Measurements from ENCODE around the gene SCAP. TPM values are rescaled to one million over a fixed set of nuclear protein-coding genes. Genes with fewer than 3 reads are reported as not detected.
A peak's percentile ranks its signal among the peaks of the same experiment; 100 is the strongest.

SCAP gene
- total RNA-seq, 1 experiment from 2014 or later = 115 TPM

- 0 out of 2 replicates have a peak, but pooled peaks have one; percentile 30 for TF ChIP-seq ZNF121 (CRISPR knock-in tag; IDR thresholded peaks at IDR 0.05)
- no peak for TF ChIP-seq ZNF423 (CRISPR knock-in tag; IDR thresholded peaks at IDR 0.05)
- no peak overlapping the region for H3K4me3 Mint-ChIP-seq
- POLR2A ChIA-PET = no interaction called here
- no peak overlapping the region for H3K27ac Mint-ChIP-seq
- no peaks in the 10 kb centered on the region for H3K27me3 Mint-ChIP-seq (ENCODE audit: low read depth)
- DNase-seq (ENCODE audit: low spot score) (no peak), ATAC-seq (no peak)
- CTCF ChIA-PET = interaction anchor here (1.3 kb wide), 1 partner anchor 9 kb away, joined by 4 read pairs; no protein-coding TSS in a partner anchor
- H3K9me3 Mint-ChIP-seq = no peaks in the 10 kb centered on the region
- H3K36me3 Mint-ChIP-seq = peaks cover 23% of the 10 kb centered on the region
- H3K4me1 Mint-ChIP-seq = no peaks in the 10 kb centered on the region
Measured at GRCh38 chr3:47491777-47492176, 16.0 kb upstream of the SCAP start.

- Mint-ChIP-seq H3K27ac (no peak overlapping the region), H3K9me3 (no peaks in the 10 kb centered on the region), H3K4me3 (no peak overlapping the region), H3K27me3 (ENCODE audit: low read depth) (no peaks in the 10 kb centered on the region), H3K36me3 (peaks cover 19% of the 10 kb centered on the region), H3K4me1 (no peaks in the 10 kb centered on the region)
- no peak for ATAC-seq
- ChIA-PET CTCF (interaction anchor here (1.3 kb wide), 1 partner anchor 8 kb away, joined by 4 read pairs; no protein-coding TSS in a partner anchor), POLR2A (no interaction called here)
- TF ChIP-seq MXD4 (CRISPR knock-in tag; IDR thresholded peaks at IDR 0.05; ENCODE audit: borderline replicate concordance) (no peak), FOXJ3 (CRISPR knock-in tag; IDR thresholded peaks at IDR 0.05; ENCODE audit: borderline replicate concordance) (no peak), TP53 (CRISPR knock-in tag; IDR thresholded peaks at IDR 0.05) (no peak), AR (CRISPR knock-in tag; IDR thresholded peaks at IDR 0.05) (no peak)
- DNase-seq (ENCODE audit: low spot score) = no peak
Measured at GRCh38 chr3:47491186-47491585, 15.4 kb upstream of the SCAP start.

- Mint-ChIP-seq H3K36me3 (peaks cover 8% of the 10 kb centered on the region), H3K4me1 (peaks cover 3% of the 10 kb centered on the region), H3K4me3 (no peak overlapping the region), H3K27ac (peak overlapping the region; percentile 2; the same call in 1 of the 2 replicates), H3K9me3 (peaks cover 4% of the 10 kb centered on the region; the same call in 1 of the 2 replicates), H3K27me3 (ENCODE audit: low read depth) (no peaks in the 10 kb centered on the region)
- CTCF ChIA-PET = no interaction called here
- DNase-seq (ENCODE audit: low spot score) (no peak), ATAC-seq (no peak)
- POLR2A ChIA-PET = no interaction called here
- TF ChIP-seq TP53 (CRISPR knock-in tag; IDR thresholded peaks at IDR 0.05) = no peak
- no peak for TF ChIP-seq FOXP1 (CRISPR knock-in tag; IDR thresholded peaks at IDR 0.05; ENCODE audit: borderline replicate concordance)
- no peak for TF ChIP-seq ZNF219 (CRISPR knock-in tag; IDR thresholded peaks at IDR 0.05; ENCODE audit: borderline replicate concordance)
- TF ChIP-seq ELF4 (CRISPR knock-in tag; IDR thresholded peaks at IDR 0.05; ENCODE audit: low read depth) = no peak
- no peak for TF ChIP-seq GRHL2 (CRISPR knock-in tag; IDR thresholded peaks at IDR 0.05; ENCODE audit: insufficient replicate concordance, severe bottlenecking)
- TF ChIP-seq ZNF396 (CRISPR knock-in tag; IDR thresholded peaks at IDR 0.05; ENCODE audit: borderline replicate concordance) = no peak
- TF ChIP-seq ETV6 (CRISPR knock-in tag; IDR thresholded peaks at IDR 0.05) = no peak
- no peak for TF ChIP-seq ZNF532 (CRISPR knock-in tag; IDR thresholded peaks at IDR 0.05; ENCODE audit: borderline replicate concordance)
Measured at GRCh38 chr3:47487265-47487664, 11.5 kb upstream of the SCAP start.
